PC-3 (cell line): Measurements from ENCODE around the gene AFF3. TPM values are rescaled to one million over a fixed set of nuclear protein-coding genes. Genes with fewer than 3 reads are reported as not detected.

Experiments used
- ATAC-seq: fragments of 200-7000 bp; cut with Tn5 transposase; 2 replicates; pipeline ENCODE4 v1.9.1; 2020; ENCODE audit warnings: mild to moderate bottlenecking, moderate library complexity
- BruUV-seq: library from RNA; stranded (reverse); fragments of 400-500 nt; replicated peaks from 2 replicates; lab custom pipeline; 2021; lab: Mats Ljungman, UMichigan
- CTCF ChIA-PET: fragments of 300-600 bp; sonication (Branson Sonifier 250); formaldehyde crosslinking; loops from one replicate; lab custom pipeline; 2022; ENCODE audit warnings: antibody characterized with exemption; lab: Charles Lee
- POLR2A ChIA-PET: fragments of 300-600 bp; sonication (Branson Sonifier 250); formaldehyde crosslinking; loops from one replicate; lab custom pipeline; 2022; ENCODE audit warnings: antibody characterized with exemption; ENCODE audit not compliant: unreplicated experiment; lab: Charles Lee
- DNase-seq: peaks from one replicate; pipeline ENCODE4 v3.0.0-alpha.2; 2015
- H2AFZ ChIP-seq: fragments of 300-600 bp; sonication (generic); 2 replicates; pipeline ENCODE4 v1.6.0; 2016; ENCODE audit warnings: antibody characterized with exemption, low read length
- H3F3A ChIP-seq: fragments of 300-600 bp; sonication (generic); one replicate; pipeline ENCODE4 v1.6.0; 2017; ENCODE audit warnings: antibody characterized with exemption, low read length, control low read depth, mild to moderate bottlenecking; ENCODE audit not compliant: unreplicated experiment
- H3K27ac ChIP-seq: fragments of 300-600 bp; sonication (generic); 2 replicates; pipeline ENCODE4 v1.5.1; 2016; ENCODE audit warnings: mild to moderate bottlenecking, low read length
- H3K27me3 ChIP-seq: fragments of 300-600 bp; sonication (generic); 2 replicates; pipeline ENCODE4 v1.6.1; 2016; ENCODE audit warnings: low read length, mixed read lengths
- H3K36me3 ChIP-seq: fragments of 300-600 bp; sonication (generic); 2 replicates; pipeline ENCODE4 v1.6.1; 2016; ENCODE audit warnings: low read depth, mixed run types, low read length, mixed read lengths
- H3K4me1 ChIP-seq: fragments of 300-600 bp; sonication (generic); 2 replicates; pipeline ENCODE4 v1.5.1; 2016; ENCODE audit warnings: low read length; ENCODE audit not compliant: insufficient read depth
- H3K4me2 ChIP-seq: fragments of 300-600 bp; sonication (generic); 2 replicates; pipeline ENCODE4 v1.6.0; 2016; ENCODE audit warnings: low read length
- H3K4me3 ChIP-seq: fragments of 300-600 bp; sonication (generic); 2 replicates; pipeline ENCODE4 v1.5.1; 2016; ENCODE audit warnings: mild to moderate bottlenecking, low read length, mixed read lengths
- H3K79me2 ChIP-seq: fragments of 300-600 bp; sonication (generic); 2 replicates; pipeline ENCODE4 v1.6.1; 2017; ENCODE audit warnings: low read length, mixed read lengths
- H3K9ac ChIP-seq: fragments of 300-600 bp; sonication (generic); 2 replicates; pipeline ENCODE4 v1.6.0; 2016; ENCODE audit warnings: mild to moderate bottlenecking, low read length
- H3K9me2 ChIP-seq: fragments of 300-600 bp; sonication (generic); replicated peaks from 2 replicates; pipeline ENCODE4 v1.6.1; 2016; ENCODE audit warnings: mixed run types, low read length, mixed read lengths
- H3K9me3 ChIP-seq: fragments of 300-600 bp; sonication (generic); 2 replicates; pipeline ENCODE4 v1.6.1; 2016; ENCODE audit warnings: low read length, mixed read lengths
- H4K20me1 ChIP-seq: fragments of 300-600 bp; sonication (generic); 2 replicates; pipeline ENCODE4 v1.6.1; 2016; ENCODE audit warnings: low read length, mixed read lengths
- EZH2 ChIP-seq: fragments of 300-600 bp; sonication (generic); IDR thresholded peaks from one replicate; pipeline ENCODE4 v1.6.1; 2017; ENCODE audit warnings: antibody characterized with exemption, mild to moderate bottlenecking, low read length; ENCODE audit not compliant: unreplicated experiment
- EZH2phosphoT487 ChIP-seq: fragments of 300-600 bp; sonication (generic); IDR thresholded peaks from 2 replicates; pipeline ENCODE4 v1.6.1; 2018; ENCODE audit warnings: mild to moderate bottlenecking, antibody characterized with exemption, low read length, borderline replicate concordance
- intact Hi-C: fragments of 100-400 bp; cut with micrococcal nuclease; formaldehyde crosslinking; loops from 2 replicates; pipeline ENCODE4 v1.9.0; 2023
- total RNA-seq: library from RNA; depleted of rRNA; stranded (reverse); fragments of >200 nt; gene quantifications from 2 replicates; pipeline ENCODE4 v1.2.3, GENCODE V29; 2014
- TF ChIP-seq, protein P1 (sequence below): fragments of 300-600 bp; sonication (generic); conservative IDR thresholded peaks from 2 replicates; pipeline ENCODE4 v1.5.1; 2017; ENCODE audit warnings: antibody characterized with exemption, low read depth, mild to moderate bottlenecking, low read length

AFF3 gene
- total RNA-seq, 1 experiment from 2014 or later, result 0.04 TPM

DNA sequence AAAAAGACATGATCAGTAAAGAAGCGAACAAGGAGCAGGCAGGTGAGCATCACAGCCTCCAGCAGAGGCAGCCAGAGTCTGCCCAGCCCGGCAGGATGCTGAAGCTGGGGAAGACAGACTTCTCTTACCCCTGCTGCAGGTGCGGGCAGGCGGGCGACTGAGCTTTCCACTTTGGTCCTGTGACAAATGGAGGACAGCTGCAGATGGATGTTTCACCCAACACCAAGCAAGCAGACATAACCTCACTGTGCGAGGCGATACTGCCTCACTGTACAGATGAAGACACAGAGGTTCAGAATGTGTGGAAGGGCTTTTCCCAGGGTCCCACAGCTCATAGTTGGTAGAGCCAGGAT, 251.0 kb downstream of the AFF3 start:
- Histone ChIP-seq H3K9me2 (no peaks in the 10 kb centered on the region), H4K20me1 (no peaks in the 10 kb centered on the region), H3F3A (no peaks in the 10 kb centered on the region), H3K4me2 (no peak overlapping the region), H3K27me3 (no peaks in the 10 kb centered on the region), H3K9ac (no peak overlapping the region), H3K4me3 (no peak overlapping the region), H3K4me1 (no peaks in the 10 kb centered on the region), H3K9me3 (no peaks in the 10 kb centered on the region), H3K36me3 (no peaks in the 10 kb centered on the region), H3K27ac (no peak overlapping the region), H3K79me2 (no peaks in the 10 kb centered on the region), H2AFZ (no peak overlapping the region)
- no peak for ATAC-seq
- TF ChIP-seq EZH2phosphoT487 (no peak), EZH2 (no peak)
- TF ChIP-seq, protein P1, sequence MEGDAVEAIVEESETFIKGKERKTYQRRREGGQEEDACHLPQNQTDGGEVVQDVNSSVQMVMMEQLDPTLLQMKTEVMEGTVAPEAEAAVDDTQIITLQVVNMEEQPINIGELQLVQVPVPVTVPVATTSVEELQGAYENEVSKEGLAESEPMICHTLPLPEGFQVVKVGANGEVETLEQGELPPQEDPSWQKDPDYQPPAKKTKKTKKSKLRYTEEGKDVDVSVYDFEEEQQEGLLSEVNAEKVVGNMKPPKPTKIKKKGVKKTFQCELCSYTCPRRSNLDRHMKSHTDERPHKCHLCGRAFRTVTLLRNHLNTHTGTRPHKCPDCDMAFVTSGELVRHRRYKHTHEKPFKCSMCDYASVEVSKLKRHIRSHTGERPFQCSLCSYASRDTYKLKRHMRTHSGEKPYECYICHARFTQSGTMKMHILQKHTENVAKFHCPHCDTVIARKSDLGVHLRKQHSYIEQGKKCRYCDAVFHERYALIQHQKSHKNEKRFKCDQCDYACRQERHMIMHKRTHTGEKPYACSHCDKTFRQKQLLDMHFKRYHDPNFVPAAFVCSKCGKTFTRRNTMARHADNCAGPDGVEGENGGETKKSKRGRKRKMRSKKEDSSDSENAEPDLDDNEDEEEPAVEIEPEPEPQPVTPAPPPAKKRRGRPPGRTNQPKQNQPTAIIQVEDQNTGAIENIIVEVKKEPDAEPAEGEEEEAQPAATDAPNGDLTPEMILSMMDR, result no peak
- no TSS peak for BruUV-seq
- ChIA-PET POLR2A (no interaction called here), CTCF (no interaction called here)
- no peak for DNase-seq
- intact Hi-C loops, result no loop called here

DNA sequence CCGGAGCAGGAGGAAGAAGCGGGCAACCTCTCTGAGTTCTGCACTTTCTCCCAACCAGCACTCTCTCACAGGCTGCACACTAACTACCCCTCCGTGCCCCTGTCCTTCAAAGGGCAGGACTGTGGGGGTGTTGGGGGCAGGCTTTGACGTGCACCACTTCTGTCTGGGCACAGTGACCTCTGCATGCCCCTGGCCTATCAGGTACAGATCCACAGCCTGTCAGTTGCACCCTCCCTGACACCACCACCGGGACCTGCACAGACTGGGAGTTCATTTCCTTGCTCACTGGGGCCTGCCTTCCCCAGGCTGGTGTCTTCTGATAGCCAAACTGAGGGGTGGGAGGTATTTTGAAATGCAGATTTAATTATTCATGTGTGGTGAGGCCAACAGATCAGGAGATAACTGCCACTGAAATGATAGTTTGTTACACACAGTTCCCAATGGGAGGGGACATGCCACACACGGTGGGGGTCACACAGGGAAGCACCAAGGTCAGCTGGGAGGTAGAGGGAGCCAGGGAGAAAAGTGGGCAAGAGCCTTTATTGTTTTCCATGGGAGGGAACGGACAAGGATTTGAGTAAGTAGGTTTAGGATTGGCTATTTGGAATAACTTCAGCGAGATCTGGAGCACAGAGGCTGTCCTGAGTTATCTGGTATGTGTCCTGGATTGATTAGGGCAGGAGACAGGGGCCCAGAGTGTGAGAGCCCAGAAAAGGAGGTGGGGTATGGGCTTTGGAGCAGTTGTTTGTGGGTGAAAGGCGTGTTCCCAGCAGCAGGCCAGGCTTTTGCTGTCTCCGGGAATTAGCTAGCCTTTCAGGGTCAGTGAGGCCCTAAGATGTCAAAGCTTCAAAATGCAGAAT, 251.6 kb downstream of the AFF3 start:
- H3K4me1 ChIP-seq, result no peaks in the 10 kb centered on the region
- H3K27me3 ChIP-seq, result no peaks in the 10 kb centered on the region
- no peaks in the 10 kb centered on the region for H3K9me3 ChIP-seq
- intact Hi-C loops, result no loop called here
- no peak overlapping the region for H2AFZ ChIP-seq
- H4K20me1 ChIP-seq, result no peaks in the 10 kb centered on the region
- ChIA-PET POLR2A (no interaction called here), CTCF (no interaction called here)
- DNase-seq (no peak), ATAC-seq (no peak)
- H3K36me3 ChIP-seq, result no peaks in the 10 kb centered on the region
- no peaks in the 10 kb centered on the region for H3K79me2 ChIP-seq
- no peaks in the 10 kb centered on the region for H3F3A ChIP-seq
- BruUV-seq, result no TSS peak
- H3K9me2 ChIP-seq, result no peaks in the 10 kb centered on the region
- H3K27ac ChIP-seq, result no peak overlapping the region
- no peak overlapping the region for H3K9ac ChIP-seq
- TF ChIP-seq, protein P1, result no peak
- TF ChIP-seq EZH2phosphoT487 (no peak), EZH2 (no peak)
- no peak overlapping the region for H3K4me3 ChIP-seq
- H3K4me2 ChIP-seq, result no peak overlapping the region

DNA sequence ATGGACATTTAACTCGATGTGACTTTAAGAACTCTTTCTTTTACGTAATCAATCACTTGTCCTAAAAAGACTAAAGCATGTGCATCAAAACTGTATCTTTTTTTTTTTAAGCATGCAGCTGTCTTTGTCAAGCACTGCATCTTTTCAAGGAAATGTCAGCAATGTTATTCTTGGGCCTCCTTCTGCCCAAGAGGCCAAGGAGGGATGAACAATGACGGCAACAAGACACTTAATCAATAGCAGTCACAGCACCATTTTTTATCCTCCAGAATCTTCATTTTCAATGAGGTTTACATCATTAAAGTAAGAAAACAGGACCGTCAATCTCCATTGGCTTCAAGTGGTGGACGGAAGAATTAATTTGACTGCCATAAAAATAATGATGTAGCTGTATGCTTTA, 253.8 kb downstream of the AFF3 start:
- CTCF ChIA-PET, result interaction anchor here (0.6 kb wide), 1 partner anchor 9 kb away, joined by 3 read pairs; no protein-coding TSS in a partner anchor
- H3F3A ChIP-seq, result no peaks in the 10 kb centered on the region
- H3K9ac ChIP-seq, result no peak overlapping the region
- no peak overlapping the region for H3K4me3 ChIP-seq
- H3K27me3 ChIP-seq, result no peaks in the 10 kb centered on the region
- no TSS peak for BruUV-seq
- H4K20me1 ChIP-seq, result no peaks in the 10 kb centered on the region
- POLR2A ChIA-PET, result no interaction called here
- H3K27ac ChIP-seq, result no peak overlapping the region
- H3K4me1 ChIP-seq, result peaks cover 3% of the 10 kb centered on the region; the same call in 1 of the 2 replicates
- H3K9me3 ChIP-seq, result no peaks in the 10 kb centered on the region
- TF ChIP-seq EZH2 (no peak), EZH2phosphoT487 (no peak)
- TF ChIP-seq, protein P1, result no peak
- no peak overlapping the region for H2AFZ ChIP-seq
- DNase-seq, result no peak
- intact Hi-C loops, result loop anchor here (10.0 kb wide), 1 partner anchor 176 kb away; no protein-coding TSS in a partner anchor
- ATAC-seq, result no peak
- H3K36me3 ChIP-seq, result no peaks in the 10 kb centered on the region
- H3K4me2 ChIP-seq, result no peak overlapping the region
- H3K9me2 ChIP-seq, result no peaks in the 10 kb centered on the region
- no peaks in the 10 kb centered on the region for H3K79me2 ChIP-seq
